Erythroblast (primary cell): ENCODE measurements around the gene PRKAG1.

Source experiments
- GATA1 ChIP-seq: IDR thresholded peaks from 2 replicates; pipeline ENCODE4 v1.6.1; 2011; ENCODE audit warnings: low read depth, mild to moderate bottlenecking, control low read depth, low read length, moderate library complexity
- POLR2A ChIP-seq: IDR thresholded peaks from 2 replicates; pipeline ENCODE4 v1.6.1; 2011; ENCODE audit warnings: mild to moderate bottlenecking, low read length

DNA sequence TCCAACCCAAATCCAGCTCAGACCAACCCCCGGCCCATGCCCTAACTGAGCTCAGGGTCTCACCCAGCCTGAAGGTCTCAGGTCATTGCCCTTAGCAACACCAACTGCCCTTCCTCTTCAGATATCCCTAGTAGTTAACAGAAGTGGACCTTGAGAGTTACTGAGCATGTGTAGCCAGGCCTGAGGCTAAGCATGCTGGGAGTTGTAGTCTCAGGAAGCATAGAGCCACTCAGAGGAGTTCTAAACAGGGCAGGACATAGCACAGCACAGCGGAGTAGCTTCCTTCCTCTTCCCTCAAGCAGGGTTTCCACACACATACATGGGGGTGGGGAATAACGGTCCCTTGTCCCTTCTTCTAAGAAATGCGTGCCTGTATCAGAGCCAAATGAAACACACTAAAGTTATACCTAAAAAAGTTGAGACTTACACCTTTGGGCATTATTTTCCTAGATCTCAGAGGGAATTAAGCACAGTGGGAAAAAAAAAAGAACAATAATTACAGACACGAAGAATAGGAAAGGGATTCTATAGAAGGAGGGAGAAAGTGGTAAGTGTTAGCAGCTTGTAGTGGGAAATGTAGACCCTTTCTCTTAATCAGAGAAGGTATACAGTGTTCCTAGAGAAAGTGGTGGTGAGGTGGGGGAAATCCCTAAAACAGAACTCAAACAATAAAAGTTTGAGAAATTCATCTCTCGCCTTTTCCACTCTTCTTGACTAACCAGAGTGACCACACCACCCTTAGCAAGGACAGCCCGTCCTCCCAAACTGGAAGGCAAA, 37.6 kb upstream of the PRKAG1 start:
- TF ChIP-seq POLR2A (no peak), GATA1 (no peak)
